SK-N-SH (cell line): Measurements from ENCODE around the gene ELOA. TPM values are rescaled to one million over a fixed set of nuclear protein-coding genes. Genes with fewer than 3 reads are reported as not detected.
"Not testable (repeated sequence)": the region's sequence is repeated elsewhere in the genome, so short reads cannot be mapped to it uniquely, and the experiment has no call there.

Source experiments
- CTCF ChIA-PET: fragments of 300-600, 350-600 bp; formaldehyde crosslinking; extraction: SDS; loops from one replicate; lab custom pipeline; 2021; lab: Yijun Ruan, JAX
- POLR2A ChIA-PET: fragments of 350-600 bp; sonication (Branson Sonifier 250); formaldehyde crosslinking; extraction: SDS; loops from one replicate; lab custom pipeline; 2020; ENCODE audit warnings: antibody characterized with exemption, inconsistent platforms; lab: Yijun Ruan, JAX
- DNase-seq: peaks from one replicate; pipeline ENCODE4 v3.0.0; 2012
- H2AFZ ChIP-seq: fragments of 200-600 bp; sonication (generic); 2 replicates; pipeline ENCODE4 v1.8.1; 2016; ENCODE audit warnings: antibody characterized with exemption, mild to moderate bottlenecking, low read depth
- H3F3A ChIP-seq: fragments of 200-600 bp; sonication (generic); replicated peaks from 2 replicates; pipeline ENCODE3; 2016; ENCODE audit warnings: antibody characterized with exemption, mild to moderate bottlenecking; ENCODE audit not compliant: insufficient read depth
- H3K27ac ChIP-seq, 2 experiments: fragments of 200-500 bp in 1 of 2; fragments of 200-600 bp in 1 of 2; sonication (Bioruptor generic) in 1 of 2; sonication (generic), shearing (Covaris generic) in 1 of 2; 2 replicates each; pipeline versions ENCODE4 v1.5.1 to v1.6.1; 2014 to 2016; ENCODE audit warnings: low read depth in 2 of 2, inconsistent platforms in 1 of 2, low read length in 1 of 2, mild to moderate bottlenecking in 1 of 2, mixed read lengths in 1 of 2
- H3K27me3 ChIP-seq: fragments of 200-600 bp; sonication (generic), shearing (Covaris generic); 2 replicates; pipeline ENCODE4 v1.6.1; 2016; ENCODE audit warnings: mixed run types; ENCODE audit not compliant: insufficient read depth
- H3K36me3 ChIP-seq, 2 experiments: fragments of 200-500 bp in 1 of 2; fragments of 200-600 bp in 1 of 2; sonication (Bioruptor generic) in 1 of 2; sonication (generic) in 1 of 2; replicated peaks in 1 of 2; 2 replicates each; pipeline versions ENCODE3 to v1.5.1; 2014 to 2016; ENCODE audit warnings: low read length in 1 of 2, mild to moderate bottlenecking in 1 of 2; ENCODE audit not compliant: insufficient read depth in 2 of 2, control insufficient read depth in 1 of 2
- H3K4me1 ChIP-seq, 2 experiments: fragments of 200-500 bp in 1 of 2; fragments of 200-600 bp in 1 of 2; sonication (Bioruptor generic) in 1 of 2; sonication (generic), shearing (Covaris generic) in 1 of 2; 2 replicates each; pipeline versions ENCODE4 v1.5.1 to v1.6.1; 2014 to 2016; ENCODE audit warnings: low read depth in 1 of 2, low read length in 1 of 2, mixed run types in 1 of 2; ENCODE audit not compliant: insufficient read depth in 2 of 2, control insufficient read depth in 1 of 2
- H3K4me2 ChIP-seq: fragments of 200-600 bp; sonication (generic), shearing (Covaris generic); 2 replicates; pipeline ENCODE4 v1.6.1; 2017; ENCODE audit warnings: mixed run types
- H3K4me3 ChIP-seq, 2 experiments: fragments of 200-500 bp in 1 of 2; fragments of 200-600 bp in 1 of 2; sonication (Bioruptor generic) in 1 of 2; sonication (generic), shearing (Covaris generic) in 1 of 2; 2 replicates each; pipeline versions ENCODE4 v1.5.1 to v1.8.1; 2014 to 2016; ENCODE audit warnings: low read depth in 2 of 2, inconsistent platforms in 1 of 2, low read length in 1 of 2, mild to moderate bottlenecking in 1 of 2, mixed read lengths in 1 of 2, moderate library complexity in 1 of 2
- H3K79me2 ChIP-seq: fragments of 200-600 bp; sonication (generic); 2 replicates; pipeline ENCODE4 v1.8.1; 2017; ENCODE audit warnings: mild to moderate bottlenecking; ENCODE audit not compliant: insufficient read depth
- H3K9ac ChIP-seq: fragments of 200-600 bp; sonication (generic); 2 replicates; pipeline ENCODE4 v1.6.1; 2017; ENCODE audit warnings: mixed run types
- H3K9me2 ChIP-seq: fragments of 200-600 bp; sonication (generic); 2 replicates; pipeline ENCODE4 v1.6.1; 2017; ENCODE audit warnings: mixed run types
- H3K9me3 ChIP-seq: fragments of 200-600 bp; sonication (generic); 2 replicates; pipeline ENCODE4 v1.6.1; 2017; ENCODE audit warnings: mixed run types, mild to moderate bottlenecking, moderate library complexity
- H4K20me1 ChIP-seq: fragments of 200-600 bp; sonication (generic); 2 replicates; pipeline ENCODE4 v1.6.1; 2017; ENCODE audit warnings: mild to moderate bottlenecking, mixed run types; ENCODE audit not compliant: insufficient read depth
- CHD2 ChIP-seq: fragments of 150-350 bp; IDR thresholded peaks from 2 replicates; pipeline ENCODE4 v1.6.1; 2018; ENCODE audit warnings: low read length; ENCODE audit not compliant: partially characterized antibody
- ELF1 ChIP-seq: IDR thresholded peaks from 2 replicates; pipeline ENCODE4 v1.4.0; 2012
- EP300 ChIP-seq, 2 experiments: IDR thresholded peaks; 2 replicates each; pipeline versions ENCODE4 v1.4.0 to v1.6.1; 2012; ENCODE audit warnings: borderline replicate concordance in 1 of 2, low read depth in 1 of 2, low read length in 1 of 2
- FOXJ3 ChIP-seq: sonication (generic); formaldehyde crosslinking; IDR thresholded peaks from 2 replicates; pipeline ENCODE4 v1.5.1; 2020; ENCODE audit warnings: mild to moderate bottlenecking, missing genetic modification reagents
- MEF2A ChIP-seq: IDR thresholded peaks from 2 replicates; pipeline ENCODE4 v1.4.0; 2012; ENCODE audit warnings: low read depth, borderline replicate concordance
- NFIC ChIP-seq: IDR thresholded peaks from 2 replicates; pipeline ENCODE4 v1.4.0; 2012; ENCODE audit warnings: borderline replicate concordance
- NRF1 ChIP-seq: IDR thresholded peaks from 2 replicates; pipeline ENCODE4 v1.6.1; 2012; ENCODE audit warnings: low read depth, mild to moderate bottlenecking, low read length
- POLR2AphosphoS5 ChIP-seq: IDR thresholded peaks from 2 replicates; pipeline ENCODE4 v1.6.1; 2012; ENCODE audit warnings: low read depth, low read length
- SIN3A ChIP-seq: IDR thresholded peaks from 2 replicates; pipeline ENCODE4 v1.6.1; 2012; ENCODE audit warnings: low read depth, mild to moderate bottlenecking, low read length, moderate library complexity, borderline replicate concordance
- TEAD4 ChIP-seq: IDR thresholded peaks from 2 replicates; pipeline ENCODE4 v1.4.0; 2012; ENCODE audit warnings: mild to moderate bottlenecking, borderline replicate concordance; ENCODE audit not compliant: insufficient read depth
- YY1 ChIP-seq: IDR thresholded peaks from 2 replicates; pipeline ENCODE4 v1.4.0; 2012; ENCODE audit warnings: low read depth, mild to moderate bottlenecking
- WGBS: methylation state at CpG from one replicate; pipeline ENCODE4 v1.1.6; 2017; ENCODE audit warnings: low lambda C conversion rate; 5-methylcytosine and 5-hydroxymethylcytosine counted together
- polyA plus RNA-seq, 3 experiments: library from polyadenylated mRNA; depleted of rRNA; stranded (reverse); fragments of >200 nt; gene quantifications; 2 replicates each; pipeline ENCODE4 v1.2.3, GENCODE V29; 2012
- TF ChIP-seq, protein P1 (sequence below): fragments of 200-600 bp; sonication (generic); IDR thresholded peaks from 2 replicates; pipeline ENCODE4 v1.6.1; 2017; ENCODE audit warnings: antibody characterized with exemption, mild to moderate bottlenecking, moderate library complexity
- TF ChIP-seq, protein P2 (sequence below): IDR thresholded peaks from 2 replicates; pipeline ENCODE4 v1.4.0; 2012; ENCODE audit warnings: low read depth
- TF ChIP-seq, protein P3 (sequence below): fragments of 150-350 bp; IDR thresholded peaks from 2 replicates; pipeline ENCODE4 v1.6.1; 2016; ENCODE audit warnings: mild to moderate bottlenecking, low read depth, low read length
- TF ChIP-seq, protein P4 (sequence below): IDR thresholded peaks from 2 replicates; pipeline ENCODE4; 2012

Gene ELOA
- polyA plus RNA-seq, 1 of the 3 experiments (the other 2 are of a cell fraction), result 14.5 TPM

DNA sequence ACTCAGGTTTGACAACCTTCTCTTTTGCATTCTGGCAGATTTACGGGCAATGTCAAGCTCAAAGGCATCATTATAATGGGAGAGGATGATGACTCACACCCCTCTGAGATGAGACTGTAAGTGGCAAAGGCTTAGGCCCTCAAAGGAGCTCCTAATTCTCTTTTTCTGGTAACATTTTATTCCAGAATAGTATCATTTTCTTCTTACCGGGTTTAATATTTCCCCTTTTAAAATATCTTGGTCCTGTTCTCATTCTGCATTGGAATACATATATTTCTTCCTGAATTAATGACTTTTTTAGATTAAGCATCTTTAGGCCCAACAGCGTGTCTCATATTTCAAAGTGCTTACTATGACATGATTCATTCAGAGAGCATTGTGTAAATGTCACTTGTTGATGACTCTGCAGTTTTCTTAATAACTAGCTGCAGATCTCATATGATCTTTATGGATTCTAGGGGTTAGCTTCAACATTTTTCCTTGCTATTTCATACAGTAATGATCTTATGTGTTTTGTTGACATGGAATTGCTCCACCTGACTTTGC lies 36.6 kb downstream of the ELOA start (continued):
- TF ChIP-seq SIN3A (peak; percentile 17; the same call in 1 of the 2 replicates), CHD2 (no peak), NRF1 (no peak), POLR2AphosphoS5 (no peak), EP300 (IDR thresholded peaks at IDR 0.05; ENCODE audit: borderline replicate concordance in 1 of 2, low read depth in 1 of 2, low read length in 1 of 2) (no peak), TEAD4 (no peak), ELF1 (no peak), MEF2A (no peak)
- TF ChIP-seq, protein P1, sequence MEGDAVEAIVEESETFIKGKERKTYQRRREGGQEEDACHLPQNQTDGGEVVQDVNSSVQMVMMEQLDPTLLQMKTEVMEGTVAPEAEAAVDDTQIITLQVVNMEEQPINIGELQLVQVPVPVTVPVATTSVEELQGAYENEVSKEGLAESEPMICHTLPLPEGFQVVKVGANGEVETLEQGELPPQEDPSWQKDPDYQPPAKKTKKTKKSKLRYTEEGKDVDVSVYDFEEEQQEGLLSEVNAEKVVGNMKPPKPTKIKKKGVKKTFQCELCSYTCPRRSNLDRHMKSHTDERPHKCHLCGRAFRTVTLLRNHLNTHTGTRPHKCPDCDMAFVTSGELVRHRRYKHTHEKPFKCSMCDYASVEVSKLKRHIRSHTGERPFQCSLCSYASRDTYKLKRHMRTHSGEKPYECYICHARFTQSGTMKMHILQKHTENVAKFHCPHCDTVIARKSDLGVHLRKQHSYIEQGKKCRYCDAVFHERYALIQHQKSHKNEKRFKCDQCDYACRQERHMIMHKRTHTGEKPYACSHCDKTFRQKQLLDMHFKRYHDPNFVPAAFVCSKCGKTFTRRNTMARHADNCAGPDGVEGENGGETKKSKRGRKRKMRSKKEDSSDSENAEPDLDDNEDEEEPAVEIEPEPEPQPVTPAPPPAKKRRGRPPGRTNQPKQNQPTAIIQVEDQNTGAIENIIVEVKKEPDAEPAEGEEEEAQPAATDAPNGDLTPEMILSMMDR, result no peak

DNA sequence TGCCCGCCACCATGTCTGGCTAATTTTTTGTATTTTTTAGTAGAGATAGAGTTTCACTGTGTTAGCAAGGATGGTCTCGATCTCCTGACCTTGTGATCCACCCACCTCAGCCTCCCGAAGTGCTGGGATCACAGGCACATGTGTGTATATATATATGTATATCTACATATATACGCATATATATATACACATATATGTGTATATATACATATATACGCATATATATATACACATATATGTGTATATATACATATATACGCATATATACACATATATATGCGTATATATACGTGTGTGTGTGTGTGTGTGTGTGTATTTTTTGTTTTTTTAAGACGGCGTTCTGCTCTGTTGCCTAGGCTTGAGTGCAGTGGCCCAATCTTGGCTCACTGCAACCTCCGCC lies 39.9 kb downstream of the ELOA start:
- CTCF ChIA-PET, result interaction anchor here (0.7 to 2.3 kb wide), 3 partner anchors 11 to 125 kb away, joined by 4 to 12 read pairs (median 4); no protein-coding TSS in a partner anchor
- H3K9me2 ChIP-seq, H2AFZ ChIP-seq, POLR2A ChIA-PET, H3K4me2 ChIP-seq, DNase-seq, H3K9me3 ChIP-seq, H3K27ac ChIP-seq, H3K9ac ChIP-seq, H3K27me3 ChIP-seq, H3K4me3 ChIP-seq: not testable (repeated sequence)
- H3K79me2 ChIP-seq, result peaks cover 81% of the 10 kb centered on the region
- H4K20me1 ChIP-seq, result peaks cover 20% of the 10 kb centered on the region
- H3F3A ChIP-seq, result peaks cover 17% of the 10 kb centered on the region
- 89% methylated on average over 11 of the region's 11 CpGs for WGBS
- H3K4me1 ChIP-seq, result peaks cover 7 to 14% of the 10 kb centered on the region in 2 experiments; a peak in 3 of 4 replicates
- peaks cover 34 to 58% of the 10 kb centered on the region in 2 experiments for H3K36me3 ChIP-seq

DNA sequence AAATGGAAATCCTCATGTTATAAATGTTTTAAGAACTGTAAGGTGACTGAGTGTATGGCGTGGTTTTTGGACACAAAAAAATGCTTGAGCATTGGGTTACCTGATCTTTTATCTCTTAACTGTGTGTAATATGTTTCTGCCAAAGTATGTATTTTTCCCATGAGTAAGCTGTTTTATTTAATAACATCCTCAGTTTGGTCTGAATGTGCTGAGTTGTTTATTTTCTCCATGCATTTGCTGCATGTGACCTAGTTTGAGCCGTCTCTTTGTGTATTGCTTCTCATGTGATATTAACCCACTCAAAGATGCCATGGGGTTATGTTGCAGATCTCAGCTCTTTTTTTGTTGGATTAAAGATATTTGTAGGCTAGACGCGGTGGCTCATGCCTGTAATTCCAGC lies 41.6 kb downstream of the ELOA start:
- Histone ChIP-seq H3K79me2 (peaks cover 66% of the 10 kb centered on the region), H3K4me1 (peaks cover 0 to 7% of the 10 kb centered on the region in 2 experiments; a peak in 1 of 4 replicates), H3K9me2 (no peaks in the 10 kb centered on the region), H2AFZ (no peak overlapping the region), H3K4me3 (no peak overlapping the region), H3F3A (peaks cover 24% of the 10 kb centered on the region), H3K9ac (no peak overlapping the region), H3K27ac (no peak overlapping the region), H3K9me3 (no peaks in the 10 kb centered on the region), H3K36me3 (peaks cover 37 to 70% of the 10 kb centered on the region in 2 experiments), H3K27me3 (no peaks in the 10 kb centered on the region), H4K20me1 (peaks cover 11% of the 10 kb centered on the region; the same call in 1 of the 2 replicates), H3K4me2 (no peak overlapping the region)
- 98% methylated on average over 4 of the region's 4 CpGs for WGBS
- ChIA-PET CTCF (interaction anchor here (1.2 to 2.3 kb wide), 4 partner anchors 13 to 132 kb away, joined by 3 to 12 read pairs (median 4); partner anchors contain the start of gene GALE), POLR2A (no interaction called here)
- TF ChIP-seq, protein P2, sequence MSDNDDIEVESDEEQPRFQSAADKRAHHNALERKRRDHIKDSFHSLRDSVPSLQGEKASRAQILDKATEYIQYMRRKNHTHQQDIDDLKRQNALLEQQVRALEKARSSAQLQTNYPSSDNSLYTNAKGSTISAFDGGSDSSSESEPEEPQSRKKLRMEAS, result no peak
- TF ChIP-seq, protein P3, sequence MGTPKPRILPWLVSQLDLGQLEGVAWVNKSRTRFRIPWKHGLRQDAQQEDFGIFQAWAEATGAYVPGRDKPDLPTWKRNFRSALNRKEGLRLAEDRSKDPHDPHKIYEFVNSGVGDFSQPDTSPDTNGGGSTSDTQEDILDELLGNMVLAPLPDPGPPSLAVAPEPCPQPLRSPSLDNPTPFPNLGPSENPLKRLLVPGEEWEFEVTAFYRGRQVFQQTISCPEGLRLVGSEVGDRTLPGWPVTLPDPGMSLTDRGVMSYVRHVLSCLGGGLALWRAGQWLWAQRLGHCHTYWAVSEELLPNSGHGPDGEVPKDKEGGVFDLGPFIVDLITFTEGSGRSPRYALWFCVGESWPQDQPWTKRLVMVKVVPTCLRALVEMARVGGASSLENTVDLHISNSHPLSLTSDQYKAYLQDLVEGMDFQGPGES, result no peak
- TF ChIP-seq, protein P4, sequence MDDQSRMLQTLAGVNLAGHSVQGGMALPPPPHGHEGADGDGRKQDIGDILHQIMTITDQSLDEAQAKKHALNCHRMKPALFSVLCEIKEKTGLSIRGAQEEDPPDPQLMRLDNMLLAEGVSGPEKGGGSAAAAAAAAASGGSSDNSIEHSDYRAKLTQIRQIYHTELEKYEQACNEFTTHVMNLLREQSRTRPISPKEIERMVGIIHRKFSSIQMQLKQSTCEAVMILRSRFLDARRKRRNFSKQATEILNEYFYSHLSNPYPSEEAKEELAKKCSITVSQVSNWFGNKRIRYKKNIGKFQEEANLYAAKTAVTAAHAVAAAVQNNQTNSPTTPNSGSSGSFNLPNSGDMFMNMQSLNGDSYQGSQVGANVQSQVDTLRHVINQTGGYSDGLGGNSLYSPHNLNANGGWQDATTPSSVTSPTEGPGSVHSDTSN, result no peak
- no peak for TF ChIP-seq NRF1
- no peak for TF ChIP-seq FOXJ3 (CRISPR knock-in tag)
- no peak for TF ChIP-seq NFIC
- TF ChIP-seq YY1, result no peak
- DNase-seq, result no peak
